Superior temporal gyrus (tissue), 1 donor: ENCODE measurements around the gene ZNF473.
"Not testable (repeated sequence)": the region's sequence is repeated elsewhere in the genome, so short reads cannot be mapped to it uniquely, and the experiment has no call there.

Source experiments
- DNase-seq: peaks from one replicate; pipeline ENCODE4 v3.0.0-alpha.2; 2016; ENCODE audit errors: extremely low spot score

Gene ZNF473

GRCh38 chr19:50099696-50100095 lies 73.9 kb downstream of the ZNF473 start:
- not testable (repeated sequence) for DNase-seq

GRCh38 chr19:50100946-50101345 lies 75.1 kb downstream of the ZNF473 start:
- not testable (repeated sequence) for DNase-seq
